ENCODE results near the gene DNASE1L2. TPM values are rescaled to one million over a fixed set of nuclear protein-coding genes. Genes with fewer than 3 reads are reported as not detected.

DNASE1L2 gene
- total and polyA plus RNA-seq, 2 of the 4 experiments (the other 2 are of a cell fraction), result 0.18 to 0.75 TPM

GRCh38 chr16:2287916-2288547 lies 51.8 kb downstream of the DNASE1L2 start:
- Histone ChIP-seq H3K4me1 (ENCODE audit: control insufficient read depth, insufficient read depth, low read length) (no peaks in the 10 kb centered on the region), H3K79me1 (ENCODE audit: low read depth in 1 of 2, low read length in 2 of 2) (no peaks in the 10 kb centered on the region), H4K5ac (ENCODE audit: low read depth, low read length) (no peak overlapping the region), H2BK120ac (ENCODE audit: low read depth, low read length) (no peak overlapping the region), H3K14ac (replicated peaks; ENCODE audit: low read depth, low read length) (no peak overlapping the region), H3K4me2 (ENCODE audit: low read depth, low read length) (no peak overlapping the region), H4K20me1 (ENCODE audit: insufficient read depth, low read length) (no peaks in the 10 kb centered on the region), H2BK15ac (ENCODE audit: low read depth, low read length) (no peak overlapping the region), H2AK5ac (ENCODE audit: low read depth, low read length) (no peak overlapping the region), H3K9ac (ENCODE audit: low read depth, low read length) (no peak overlapping the region), H3K9me1 (ENCODE audit: insufficient read depth, low read length) (no peaks in the 10 kb centered on the region), H4K91ac (ENCODE audit: insufficient read depth, low read depth, low read length) (no peak overlapping the region), H4K8ac (ENCODE audit: low read depth in 2 of 2, low read length in 2 of 2) (no peak overlapping the region), H2AK9ac (replicated peaks; ENCODE audit: low read depth, low read length, poor library complexity) (no peak overlapping the region), H2BK20ac (ENCODE audit: low read depth, low read length) (no peak overlapping the region), H3K27me3 (ENCODE audit: control insufficient read depth, insufficient read depth, low read length) (peaks cover 18% of the 10 kb centered on the region), H3K4ac (ENCODE audit: low read depth, low read length) (no peak overlapping the region), H3K27ac (ENCODE audit: insufficient read depth, low read length) (no peak overlapping the region), H3K36me3 (ENCODE audit: control insufficient read depth, insufficient read depth, low read length) (no peaks in the 10 kb centered on the region), H3K4me3 (ENCODE audit: insufficient read depth, low read depth, low read length) (no peak overlapping the region), H3K18ac (ENCODE audit: low read depth, low read length) (no peak overlapping the region), H3K23ac (ENCODE audit: low read depth, low read length) (no peak overlapping the region), H2AFZ (replicated peaks; ENCODE audit: low read length, poor library complexity) (no peak overlapping the region), H3K9me3 (ENCODE audit: control insufficient read depth, insufficient read depth, low read length) (no peaks in the 10 kb centered on the region), H3K56ac (ENCODE audit: extremely low read depth, insufficient read depth, low read length) (no peak overlapping the region), H2BK5ac (ENCODE audit: low read depth, low read length, poor library complexity, severe bottlenecking) (no peak overlapping the region)
- dilution Hi-C loops (cut with HindIII; ENCODE audit: low sequenced_read_pairs, unreplicated experiment), result no loop called here
- DNase-seq (no peak), ATAC-seq (ENCODE audit: low read depth) (no peak)
- BruUV-seq (replicated peaks), result no TSS peak
- TF ChIP-seq RFX5 (IDR thresholded peaks at IDR 0.05; ENCODE audit: low read depth, low read length), result no peak
- no peak for TF ChIP-seq NFE2L2 (IDR thresholded peaks at IDR 0.05; ENCODE audit: low read depth, low read length)
- TF ChIP-seq RCOR1 (IDR thresholded peaks at IDR 0.05; ENCODE audit: insufficient replicate concordance, low read length), result no peak
- no peak for TF ChIP-seq POLR2A (IDR thresholded peaks at IDR 0.05; ENCODE audit: low read depth, low read length)
- TF ChIP-seq BHLHE40 (IDR thresholded peaks at IDR 0.05; ENCODE audit: low read depth, low read length), result no peak
- no peak for TF ChIP-seq RAD21 (IDR thresholded peaks at IDR 0.05; ENCODE audit: low read length)
- no peak for TF ChIP-seq CTCF (conservative IDR thresholded peaks at IDR 0.05; ENCODE audit: low read depth, low read length)
- no peak for TF ChIP-seq CEBPB (IDR thresholded peaks at IDR 0.05; ENCODE audit: low read depth, low read length)
- TF ChIP-seq MAZ (IDR thresholded peaks at IDR 0.05; ENCODE audit: borderline replicate concordance, low read depth, low read length), result no peak
- no peak for TF ChIP-seq MXI1 (IDR thresholded peaks at IDR 0.05; ENCODE audit: borderline replicate concordance, low read depth, low read length)
- TF ChIP-seq SMC3 (IDR thresholded peaks at IDR 0.05; ENCODE audit: low read depth, low read length), result no peak
- TF ChIP-seq CHD1 (IDR thresholded peaks at IDR 0.05; ENCODE audit: low read depth, low read length), result no peak
- no peak for TF ChIP-seq FOS (IDR thresholded peaks at IDR 0.05; ENCODE audit: low read depth, low read length)
- no peak for TF ChIP-seq MAFK (IDR thresholded peaks at IDR 0.05; ENCODE audit: low read depth, low read length)
- no peak for TF ChIP-seq USF2 (IDR thresholded peaks at IDR 0.05; ENCODE audit: low read depth, low read length)
- no peak for TF ChIP-seq ELK1 (IDR thresholded peaks at IDR 0.05; ENCODE audit: borderline replicate concordance, low read depth, low read length)
- in situ Hi-C loops (cut with MboI; ENCODE audit: low sequenced_read_pairs), result no loop called here
- intact Hi-C loops (cut with micrococcal nuclease), result no loop called here
- ChIA-PET POLR2A (ENCODE audit: unreplicated experiment) (no interaction called here), CTCF (no interaction called here)
- 57% methylated on average over 16 of the region's 35 CpGs; no CpG with 5 or more reads in 1 of the 2 experiments for WGBS, 2 experiments (ENCODE audit: extremely low coverage in 2 of 2, insufficient read length in 1 of 2)

Measured in IMR-90 (cell line).